HG03558 (cell line): ENCODE measurements around the gene PLIN5.

Experiments
- ATAC-seq: cut with Tn5 transposase; IDR thresholded peaks from one replicate; pipeline ENCODE4 v1.9.1; 2021; ENCODE audit warnings: moderate number of reproducible peaks; ENCODE audit not compliant: unreplicated experiment; ENCODE audit errors: extremely low read depth

The PLIN5 gene

GRCh38 chr19:4523306-4524110 lies 11.5 kb downstream of the PLIN5 start:
- ATAC-seq: no peak

- no peak for ATAC-seq
These were observed 12.6 kb downstream of the PLIN5 start for GRCh38 chr19:4522291-4523002.

- no peak for ATAC-seq
These were observed 13.2 kb downstream of the PLIN5 start for GRCh38 chr19:4521888-4522242.

GRCh38 chr19:4521170-4521887 lies 13.7 kb downstream of the PLIN5 start:
- no peak for ATAC-seq

- no peak for ATAC-seq
These were observed 15.3 kb downstream of the PLIN5 start for GRCh38 chr19:4519521-4520277.

GRCh38 chr19:4519172-4519496 lies 15.9 kb downstream of the PLIN5 start:
- no peak for ATAC-seq

GRCh38 chr19:4518345-4519171 lies 16.5 kb downstream of the PLIN5 start, which contains the start of gene PLIN4:
TSS of gene PLIN4 (minus strand) at chr19:4518486. CDS start at chr19:4518272, 214 bp downstream.
- ATAC-seq: no peak

- ATAC-seq: no peak
These were observed 17.5 kb downstream of the PLIN5 start for GRCh38 chr19:4517451-4518057.

- no peak for ATAC-seq
These were observed 18.1 kb downstream of the PLIN5 start for GRCh38 chr19:4516939-4517300.

- ATAC-seq: no peak
These were observed 18.7 kb downstream of the PLIN5 start for GRCh38 chr19:4516199-4516938.

- no peak for ATAC-seq
These were observed 19.3 kb downstream of the PLIN5 start for GRCh38 chr19:4515732-4516131.

- ATAC-seq: no peak
These were observed 21.8 kb downstream of the PLIN5 start for GRCh38 chr19:4513248-4513647.

GRCh38 chr19:4512070-4512469 lies 23.0 kb downstream of the PLIN5 start:
- ATAC-seq: no peak

GRCh38 chr19:4511300-4512054 lies 23.5 kb downstream of the PLIN5 start:
- ATAC-seq: no peak

GRCh38 chr19:4510435-4511255 lies 24.4 kb downstream of the PLIN5 start:
- no peak for ATAC-seq

- no peak for ATAC-seq
These were observed 26.3 kb downstream of the PLIN5 start for GRCh38 chr19:4508698-4509097.

GRCh38 chr19:4507804-4508203 lies 27.2 kb downstream of the PLIN5 start:
- no peak for ATAC-seq
